HepG2 (cell line): ENCODE results near the gene BACH2. TPM values are rescaled to one million over a fixed set of nuclear protein-coding genes. Genes with fewer than 3 reads are reported as not detected.

Experiments
- ATAC-seq: fragments of 200-7000 bp; cut with Tn5 transposase; 3 replicates; pipeline ENCODE4 v1.9.1; 2020; ENCODE audit warnings: mild to moderate bottlenecking, moderate library complexity
- BruUV-seq: library from RNA; stranded (reverse); fragments of 400-500 nt; replicated peaks from 2 replicates; lab custom pipeline; 2021; lab: Mats Ljungman, UMichigan
- CTCF ChIA-PET: fragments of 300-600 bp; formaldehyde crosslinking; extraction: SDS; loops from one replicate; lab custom pipeline; 2021; ENCODE audit warnings: low total read pairs, inconsistent platforms, low intra/inter-chr PET ratio; lab: Yijun Ruan, JAX
- POLR2A ChIA-PET: fragments of 350-600 bp; sonication (Branson Sonifier 250); formaldehyde crosslinking; loops from one replicate; lab custom pipeline; 2020; ENCODE audit warnings: antibody characterized with exemption, inconsistent platforms; lab: Yijun Ruan, JAX
- DNase-seq: peaks from one replicate; pipeline ENCODE4 v3.0.0-alpha.2; 2015; ENCODE audit warnings: low spot score
- FAIRE-seq: peaks from 3 replicates; lab custom pipeline; 2011; peaks lifted over from hg19 to GRCh38; lab: Jason Lieb, UNC
- H2AFZ ChIP-seq: one replicate; pipeline ENCODE4 v1.6.1; 2011; ENCODE audit warnings: low read length, inconsistent platforms
- H3K27ac ChIP-seq: fragments of 300-600 bp; 3 replicates; pipeline ENCODE4 v1.8.0; 2011; ENCODE audit warnings: mixed run types, mild to moderate bottlenecking, mixed read lengths, low read length, inconsistent platforms; ENCODE audit not compliant: insufficient read depth; ENCODE audit errors: extremely low read length
- H3K27me3 ChIP-seq, 2 experiments: fragments of 200-600 bp in 1 of 2; 2 replicates in 1 of 2; 3 replicates in 1 of 2; pipeline versions ENCODE4 v1.6.0 to v1.8.0; 2011; ENCODE audit warnings: low read length in 2 of 2, mild to moderate bottlenecking in 2 of 2, moderate library complexity in 2 of 2, inconsistent platforms in 1 of 2; ENCODE audit not compliant: insufficient read depth in 2 of 2, control insufficient read depth in 1 of 2
- H3K36me3 ChIP-seq, 2 experiments: fragments of 200-600 bp in 1 of 2; replicated peaks in 1 of 2; 2 replicates in 1 of 2; 3 replicates in 1 of 2; pipeline versions ENCODE4 v1.5.1 to v1.8.0; 2011; ENCODE audit warnings: low read length in 2 of 2, inconsistent platforms in 1 of 2; ENCODE audit not compliant: insufficient read depth in 2 of 2, control insufficient read depth in 1 of 2
- H3K4me1 ChIP-seq: 2 replicates; pipeline ENCODE4 v1.5.1; 2012; ENCODE audit warnings: low read length, inconsistent platforms; ENCODE audit not compliant: insufficient read depth
- H3K4me2 ChIP-seq: 2 replicates; pipeline ENCODE4 v1.6.0; 2011; ENCODE audit warnings: low read depth, low read length, inconsistent platforms
- H3K4me3 ChIP-seq, 3 experiments: fragments of 200-600 bp in 1 of 3; sonication (generic), shearing (Covaris generic) in 1 of 3; replicated peaks in 1 of 3; 2 replicates each; pipeline ENCODE4 v1.5.1; 2011 to 2016; ENCODE audit warnings: low read length in 3 of 3, inconsistent platforms in 2 of 3, low read depth in 2 of 3, mild to moderate bottlenecking in 2 of 3, control low read depth in 1 of 3, mixed read lengths in 1 of 3; ENCODE audit not compliant: insufficient read depth in 1 of 3
- H3K79me2 ChIP-seq: one replicate; pipeline ENCODE4 v1.6.1; 2011; ENCODE audit warnings: low read length, inconsistent platforms; ENCODE audit not compliant: insufficient read depth
- H3K9ac ChIP-seq: 2 replicates; pipeline ENCODE4 v1.6.0; 2011; ENCODE audit warnings: mild to moderate bottlenecking, low read depth, low read length, inconsistent platforms; ENCODE audit not compliant: insufficient read depth
- H3K9me3 ChIP-seq: 2 replicates; pipeline ENCODE4 v1.5.1; 2012; ENCODE audit warnings: mild to moderate bottlenecking, low read length
- H4K20me1 ChIP-seq: 2 replicates; pipeline ENCODE4 v1.6.0; 2011; ENCODE audit warnings: inconsistent platforms, mild to moderate bottlenecking, low read length, moderate library complexity; ENCODE audit not compliant: insufficient read depth
- CBX1 ChIP-seq: IDR thresholded peaks from one replicate; pipeline ENCODE4 v1.6.1; 2016; ENCODE audit warnings: antibody characterized with exemption, low read depth
- CREB1 ChIP-seq, 2 experiments: fragments of 450-650 bp in 1 of 2; IDR thresholded peaks; 2 replicates each; pipeline ENCODE4 v1.6.1; 2016 to 2017; ENCODE audit warnings: control low read depth in 1 of 2, mild to moderate bottlenecking in 1 of 2, missing compliant biosample characterization in 1 of 2, missing genetic modification characterization in 1 of 2
- CTCF ChIP-seq: sonication (generic); formaldehyde crosslinking; IDR thresholded peaks from 2 replicates; pipeline ENCODE4 v1.5.0; 2020; ENCODE audit warnings: mild to moderate bottlenecking, missing genetic modification reagents, moderate library complexity
- E2F1 ChIP-seq: sonication (generic); formaldehyde crosslinking; IDR thresholded peaks from 2 replicates; pipeline ENCODE4 v1.5.0; 2020; ENCODE audit warnings: missing genetic modification reagents
- FLYWCH1 ChIP-seq: sonication (generic); formaldehyde crosslinking; IDR thresholded peaks from 2 replicates; pipeline ENCODE4 v1.8.1; 2023; ENCODE audit warnings: mild to moderate bottlenecking, missing genetic modification reagents
- GZF1 ChIP-seq: sonication (generic); formaldehyde crosslinking; IDR thresholded peaks from 2 replicates; pipeline ENCODE4 v1.5.1; 2020; ENCODE audit warnings: mild to moderate bottlenecking, missing genetic modification reagents
- ISX ChIP-seq: sonication (generic); formaldehyde crosslinking; conservative IDR thresholded peaks from 2 replicates; pipeline ENCODE4 v1.5.0; 2020; ENCODE audit warnings: missing genetic modification reagents
- SIX1 ChIP-seq: sonication (generic); formaldehyde crosslinking; IDR thresholded peaks from 2 replicates; pipeline ENCODE4 v1.4.0; 2020; ENCODE audit warnings: missing genetic modification reagents, borderline replicate concordance
- TFAP4 ChIP-seq: sonication (generic); IDR thresholded peaks from 2 replicates; pipeline ENCODE4 v1.6.1; 2016; ENCODE audit warnings: low read depth, borderline replicate concordance
- ZBTB44 ChIP-seq: sonication (generic); formaldehyde crosslinking; IDR thresholded peaks from 2 replicates; pipeline ENCODE4 v1.4.0; 2020; ENCODE audit warnings: missing genetic modification reagents
- ZNF207 ChIP-seq: fragments of 450-650 bp; IDR thresholded peaks from 2 replicates; pipeline ENCODE4 v1.6.1; 2016; ENCODE audit warnings: antibody characterized with exemption, borderline replicate concordance
- ZNF3 ChIP-seq: IDR thresholded peaks from 2 replicates; pipeline ENCODE4 v1.7.0; 2017; ENCODE audit warnings: inconsistent platforms
- ZNF576 ChIP-seq: sonication (generic); formaldehyde crosslinking; IDR thresholded peaks from 2 replicates; pipeline ENCODE4 v1.4.0; 2020; ENCODE audit warnings: mild to moderate bottlenecking, missing genetic modification reagents
- ZNF652 ChIP-seq: IDR thresholded peaks from 2 replicates; pipeline ENCODE4 v1.6.1; 2016; ENCODE audit warnings: low read depth, borderline replicate concordance
- WGBS: methylation state at CpG from one replicate; pipeline ENCODE4 v1.1.6; 2017; ENCODE audit warnings: low lambda C conversion rate; 5-methylcytosine and 5-hydroxymethylcytosine counted together
- in situ Hi-C: cut with HindIII; loops from 2 replicates; pipeline ENCODE4 v1.10.0; 2017; ENCODE audit warnings: low pct_unique_long_range_greater_than_20kb; ENCODE audit not compliant: extremely low pct_ligation_motif_present
- intact Hi-C: fragments of 100-400 bp; cut with micrococcal nuclease; formaldehyde crosslinking; loops from one replicate; pipeline ENCODE4 v1.10.0; 2022; ENCODE audit not compliant: unreplicated experiment
- polyA plus RNA-seq, 8 experiments: library from polyadenylated mRNA; depleted of rRNA in 3 of 8; stranded (reverse) in 7 of 8; unstranded in 1 of 8; fragments of >200 nt; fragmentation: Illumina TruSeq in 4 of 8; extraction: Trizol in 4 of 8; gene quantifications; 2 replicates each; pipeline versions ENCODE4 v1.2.1 to v1.2.3, GENCODE V29; 2011 to 2016; ENCODE audit warnings: low read depth in 4 of 8, missing spikeins in 1 of 8, mixed read lengths in 1 of 8; ENCODE audit not compliant: insufficient read depth in 1 of 8
- total RNA-seq, 5 experiments: library from RNA; depleted of rRNA; stranded (reverse); fragments of >200 nt; fragmentation: Illumina TruSeq; extraction: Trizol; gene quantifications; 2 replicates each; pipeline ENCODE4 v1.2.3, GENCODE V29; 2016; ENCODE audit warnings: low read depth in 1 of 5

BACH2 gene
- total and polyA plus RNA-seq, 2 of the 13 experiments (the other 11 are each of a cell fraction or from before 2014, with no cell fraction given) = 0.01 TPM; not detected in 1

- peak; percentile 87 for TF ChIP-seq CTCF
These were observed 356.2 kb downstream of the BACH2 start (continued) for GRCh38 chr6:89940225-89941027.

- WGBS = 5% methylated on average over 2 of the region's 2 CpGs
- H3K9ac ChIP-seq = no peak overlapping the region
- BruUV-seq = no TSS peak
These were observed 357.5 kb downstream of the BACH2 start for GRCh38 chr6:89939144-89939543.

More at GRCh38 chr6:89939144-89939543, 357.5 kb downstream of the BACH2 start:
- FAIRE-seq (no peak), ATAC-seq (no peak), DNase-seq (no peak)
- no peaks in the 10 kb centered on the region for H3K9me3 ChIP-seq
- peaks cover 0 to 34% of the 10 kb centered on the region in 2 experiments; a peak in 3 of 5 replicates for H3K27me3 ChIP-seq
- ChIA-PET POLR2A (no interaction called here), CTCF (no interaction called here)
- no peaks in the 10 kb centered on the region for H3K36me3 ChIP-seq
- H2AFZ ChIP-seq = no peak overlapping the region
- H3K4me3 ChIP-seq = no peak overlapping the region
- in situ Hi-C loops = no loop called here
- peaks cover 20% of the 10 kb centered on the region for H3K4me1 ChIP-seq
- intact Hi-C loops = no loop called here
- no peak overlapping the region for H3K4me2 ChIP-seq
- TF ChIP-seq FLYWCH1 (CRISPR knock-in tag) = no peak
- TF ChIP-seq TFAP4 = no peak
- TF ChIP-seq CREB1 (IDR thresholded peaks at IDR 0.05) = no peak
- no peak for TF ChIP-seq CREB1 (CRISPR knock-in tag; IDR thresholded peaks at IDR 0.05)
- TF ChIP-seq GZF1 = no peak
- TF ChIP-seq ZNF207 = no peak
- TF ChIP-seq ZBTB44 (CRISPR knock-in tag) = no peak
- no peak for TF ChIP-seq ZNF3 (CRISPR knock-in tag)
- TF ChIP-seq SIX1 (CRISPR knock-in tag) = no peak
- TF ChIP-seq CBX1 = no peak
- TF ChIP-seq ISX (CRISPR knock-in tag) = no peak
- TF ChIP-seq ZNF576 (CRISPR knock-in tag) = no peak
- no peak for TF ChIP-seq ZNF652 (CRISPR knock-in tag)
- TF ChIP-seq E2F1 (CRISPR knock-in tag) = no peak
- H3K27ac ChIP-seq = no peak overlapping the region
- H3K79me2 ChIP-seq = no peaks in the 10 kb centered on the region
- no peaks in the 10 kb centered on the region for H4K20me1 ChIP-seq
